Heart left ventricle (tissue), 13 donors: ENCODE measurements around the gene DPYSL4.

Experiments
- CTCF ChIP-seq, 12 donors: fragments of 200-600 bp; sonication (generic) in 4 of 12; IDR thresholded peaks; one replicate each; pipeline versions ENCODE4 v1.5.0 to v1.8.0; 2018 to 2022; ENCODE audit warnings: antibody characterized with exemption in 12 of 12, mild to moderate bottlenecking in 5 of 12
- POLR2A ChIP-seq, 2 donors: fragments of 450-650 bp; IDR thresholded peaks; one replicate each; pipeline ENCODE4 v1.6.1; 2017; ENCODE audit warnings: antibody characterized with exemption in 2 of 2, mild to moderate bottlenecking in 2 of 2, moderate library complexity in 2 of 2
- donor health status: ischemic (EF 13 %, LVEDD 7.1; RV severe dilation, severe dysfunction).
- donor health status: DM: no; HTN: yes; CAD: no.
- donor health status: DM: no; HTN: no; CAD: no.
- donor health status: ischemic (EF 25% LVEDD 6.9; RV normal size, moderate dysfunction).
- donor health status: ischemic (EF 25% LVEDD 5.7; RV mildly dilated, moderate dysfunction).
- donor health status: ischemic (EF 35%, LVEDD 5.7; RV mildly dilated, moderate dysfunction).
- donor health status: nonischemic (EF 11% LVEDD 7.7; RV severe dilation, severe dysfunction).
- donor health status: DM: yes; HTN: yes; CAD: no.
- donor health status: PGD.
- donor health status: ischemic (EF 29% LVEDD 5.4; RV normal size, mild dysfunction).
- donor health status: nonischemic (EF 23%, LVEDD 6.1; RV moderate dilation, normal function).

- TF ChIP-seq CTCF (IDR thresholded peaks at IDR 0.05) (no peak), POLR2A (IDR thresholded peaks at IDR 0.05) (no peak)
These were observed 45.5 kb downstream of the DPYSL4 start for GRCh38 chr10:132232023-132232951.
